H7 (cell line): Measurements from ENCODE around the gene KIF16B. TPM values are rescaled to one million over a fixed set of nuclear protein-coding genes. Genes with fewer than 3 reads are reported as not detected.

Source experiments
- DNase-seq: peaks from one replicate; pipeline ENCODE4 v3.0.0; 2012
- H3K27me3 ChIP-seq: 2 replicates; pipeline ENCODE4 v1.6.0; 2011; ENCODE audit warnings: mild to moderate bottlenecking, low read length; ENCODE audit not compliant: control insufficient read depth, insufficient read depth
- H3K36me3 ChIP-seq: replicated peaks from 2 replicates; pipeline ENCODE4 v1.5.1; 2011; ENCODE audit warnings: low read length; ENCODE audit not compliant: control insufficient read depth, insufficient read depth
- H3K4me3 ChIP-seq: 2 replicates; pipeline ENCODE4 v1.5.1; 2011; ENCODE audit warnings: low read depth, mild to moderate bottlenecking, control low read depth, low read length, moderate library complexity; ENCODE audit not compliant: insufficient read depth
- total RNA-seq: library from RNA; depleted of rRNA; stranded (reverse); fragments of >200 nt; shearing (Covaris generic); gene quantifications from 2 replicates; pipeline ENCODE4 v1.2.3, GENCODE V29; 2014

KIF16B gene
- total RNA-seq, 1 experiment from 2014 or later, result 7.4 TPM

GRCh38 chr20:16317445-16318362 lies 255.5 kb downstream of the KIF16B start:
- no peak for DNase-seq
- Histone ChIP-seq H3K4me3 (no peak overlapping the region), H3K36me3 (no peaks in the 10 kb centered on the region), H3K27me3 (no peaks in the 10 kb centered on the region)

- no peaks in the 10 kb centered on the region for H3K36me3 ChIP-seq
- H3K27me3 ChIP-seq, result no peaks in the 10 kb centered on the region
- no peak for DNase-seq
- H3K4me3 ChIP-seq, result no peak overlapping the region
These were observed 256.7 kb downstream of the KIF16B start for GRCh38 chr20:16316513-16316912.

GRCh38 chr20:16314748-16315159 lies 258.5 kb downstream of the KIF16B start:
- Histone ChIP-seq H3K4me3 (no peak overlapping the region), H3K27me3 (no peaks in the 10 kb centered on the region), H3K36me3 (no peaks in the 10 kb centered on the region)
- DNase-seq, result no peak

GRCh38 chr20:16314320-16314719 lies 258.9 kb downstream of the KIF16B start:
- no peak for DNase-seq
- Histone ChIP-seq H3K4me3 (no peak overlapping the region), H3K27me3 (no peaks in the 10 kb centered on the region)

GRCh38 chr20:16313917-16314316 lies 259.3 kb downstream of the KIF16B start:
- H3K36me3 ChIP-seq, result no peaks in the 10 kb centered on the region

More at GRCh38 chr20:16314320-16314719, 258.9 kb downstream of the KIF16B start:
- no peaks in the 10 kb centered on the region for H3K36me3 ChIP-seq

GRCh38 chr20:16312998-16313397 lies 260.2 kb downstream of the KIF16B start:
- no peak for DNase-seq
- Histone ChIP-seq H3K4me3 (no peak overlapping the region), H3K27me3 (no peaks in the 10 kb centered on the region), H3K36me3 (no peaks in the 10 kb centered on the region)

More at GRCh38 chr20:16313917-16314316, 259.3 kb downstream of the KIF16B start:
- Histone ChIP-seq H3K4me3 (no peak overlapping the region), H3K27me3 (no peaks in the 10 kb centered on the region)
- DNase-seq, result no peak

GRCh38 chr20:16311756-16312155 lies 261.5 kb downstream of the KIF16B start:
- no peak for DNase-seq

GRCh38 chr20:16308754-16309153 lies 264.5 kb downstream of the KIF16B start:
- Histone ChIP-seq H3K4me3 (no peak overlapping the region), H3K27me3 (no peaks in the 10 kb centered on the region), H3K36me3 (no peaks in the 10 kb centered on the region)
- no peak for DNase-seq

More at GRCh38 chr20:16311756-16312155, 261.5 kb downstream of the KIF16B start:
- Histone ChIP-seq H3K27me3 (no peaks in the 10 kb centered on the region), H3K36me3 (no peaks in the 10 kb centered on the region), H3K4me3 (no peak overlapping the region)

- no peaks in the 10 kb centered on the region for H3K36me3 ChIP-seq
- no peak overlapping the region for H3K4me3 ChIP-seq
- no peak for DNase-seq
- H3K27me3 ChIP-seq, result no peaks in the 10 kb centered on the region
These were observed 270.4 kb downstream of the KIF16B start for GRCh38 chr20:16302818-16303217.

- Histone ChIP-seq H3K27me3 (no peaks in the 10 kb centered on the region), H3K4me3 (no peak overlapping the region), H3K36me3 (no peaks in the 10 kb centered on the region)
- no peak for DNase-seq
These were observed 271.3 kb downstream of the KIF16B start for GRCh38 chr20:16301986-16302385.

- Histone ChIP-seq H3K4me3 (no peak overlapping the region), H3K27me3 (no peaks in the 10 kb centered on the region), H3K36me3 (no peaks in the 10 kb centered on the region)
- no peak for DNase-seq
These were observed 273.4 kb downstream of the KIF16B start for GRCh38 chr20:16299897-16300296.

- H3K27me3 ChIP-seq, result no peaks in the 10 kb centered on the region
- DNase-seq, result no peak
- H3K36me3 ChIP-seq, result no peaks in the 10 kb centered on the region
- H3K4me3 ChIP-seq, result no peak overlapping the region
These were observed 276.3 kb downstream of the KIF16B start for GRCh38 chr20:16296931-16297330.

GRCh38 chr20:16295534-16295933 lies 277.7 kb downstream of the KIF16B start:
- no peak overlapping the region for H3K4me3 ChIP-seq
- no peaks in the 10 kb centered on the region for H3K27me3 ChIP-seq
- no peaks in the 10 kb centered on the region for H3K36me3 ChIP-seq
- DNase-seq, result no peak

GRCh38 chr20:16293590-16293989 lies 279.7 kb downstream of the KIF16B start:
- Histone ChIP-seq H3K4me3 (no peak overlapping the region), H3K36me3 (no peaks in the 10 kb centered on the region), H3K27me3 (no peaks in the 10 kb centered on the region)
- DNase-seq, result no peak

- H3K27me3 ChIP-seq, result no peaks in the 10 kb centered on the region
- no peak for DNase-seq
- H3K4me3 ChIP-seq, result no peak overlapping the region
- no peaks in the 10 kb centered on the region for H3K36me3 ChIP-seq
These were observed 280.9 kb downstream of the KIF16B start for GRCh38 chr20:16292226-16292880.
